ENCODE results near the gene RNF11.
"Not testable (repeated sequence)": the region's sequence is repeated elsewhere in the genome, so short reads cannot be mapped to it uniquely, and the experiment has no call there.

GRCh38 chr1:51251165-51251564 is 15.1 kb downstream of the RNF11 start:
- TF ChIP-seq, protein P1, sequence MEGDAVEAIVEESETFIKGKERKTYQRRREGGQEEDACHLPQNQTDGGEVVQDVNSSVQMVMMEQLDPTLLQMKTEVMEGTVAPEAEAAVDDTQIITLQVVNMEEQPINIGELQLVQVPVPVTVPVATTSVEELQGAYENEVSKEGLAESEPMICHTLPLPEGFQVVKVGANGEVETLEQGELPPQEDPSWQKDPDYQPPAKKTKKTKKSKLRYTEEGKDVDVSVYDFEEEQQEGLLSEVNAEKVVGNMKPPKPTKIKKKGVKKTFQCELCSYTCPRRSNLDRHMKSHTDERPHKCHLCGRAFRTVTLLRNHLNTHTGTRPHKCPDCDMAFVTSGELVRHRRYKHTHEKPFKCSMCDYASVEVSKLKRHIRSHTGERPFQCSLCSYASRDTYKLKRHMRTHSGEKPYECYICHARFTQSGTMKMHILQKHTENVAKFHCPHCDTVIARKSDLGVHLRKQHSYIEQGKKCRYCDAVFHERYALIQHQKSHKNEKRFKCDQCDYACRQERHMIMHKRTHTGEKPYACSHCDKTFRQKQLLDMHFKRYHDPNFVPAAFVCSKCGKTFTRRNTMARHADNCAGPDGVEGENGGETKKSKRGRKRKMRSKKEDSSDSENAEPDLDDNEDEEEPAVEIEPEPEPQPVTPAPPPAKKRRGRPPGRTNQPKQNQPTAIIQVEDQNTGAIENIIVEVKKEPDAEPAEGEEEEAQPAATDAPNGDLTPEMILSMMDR (conservative IDR thresholded peaks at IDR 0.05; ENCODE audit: low read depth, low read length) = not testable (repeated sequence)
- TF ChIP-seq EZH2 (IDR thresholded peaks at IDR 0.05; ENCODE audit: borderline replicate concordance, low read depth, low read length, poor library complexity, severe bottlenecking) = not testable (repeated sequence)
